Stimulated activated CD4-positive, alpha-beta T cell treated with anti-CD3 and anti-CD28 coated beads, TNF-alpha, amount 100 ng/mL, for 1 hour (primary cell): Measurements from ENCODE around the gene GPR3.
"Not testable (repeated sequence)": the region's sequence is repeated elsewhere in the genome, so short reads cannot be mapped to it uniquely, and the experiment has no call there.

Source experiments
- DNase-seq, 3 donors: peaks; one replicate each; pipeline ENCODE4 v3.0.0-alpha.2; 2020; ENCODE audit warnings: low read depth in 3 of 3, low spot score in 1 of 3

The GPR3 gene

GRCh38 chr1:27418326-27419185, 26.1 kb downstream of the GPR3 start:
- no peak for DNase-seq

GRCh38 chr1:27423709-27424108, 31.3 kb downstream of the GPR3 start:
- no peak for DNase-seq

GRCh38 chr1:27427329-27427728, 34.9 kb downstream of the GPR3 start:
- DNase-seq = no peak

DNA sequence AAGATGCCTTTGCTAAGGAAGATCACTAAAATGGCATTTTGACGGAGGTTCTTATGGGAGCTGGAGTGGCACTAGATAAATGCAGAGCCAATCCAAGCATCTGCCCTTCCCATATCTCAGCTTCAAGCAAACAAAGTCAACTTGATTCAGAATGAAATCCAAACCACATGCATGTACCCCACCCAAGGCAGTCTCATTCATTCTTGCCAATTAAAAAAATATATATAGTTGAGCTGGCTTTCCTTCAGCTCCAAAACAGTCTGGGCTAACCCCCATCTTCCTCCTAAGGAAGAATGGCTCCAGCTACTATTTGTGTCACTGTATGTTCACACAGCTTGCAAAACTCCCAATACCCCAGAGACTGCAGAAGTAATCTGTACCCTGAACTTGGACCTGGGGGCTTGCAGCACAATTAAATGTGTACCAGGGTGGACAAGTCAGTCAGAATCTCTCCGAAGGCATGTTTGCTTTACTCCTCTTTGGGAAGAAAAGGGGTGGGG, 35.4 kb downstream of the GPR3 start:
- DNase-seq = no peak

DNA sequence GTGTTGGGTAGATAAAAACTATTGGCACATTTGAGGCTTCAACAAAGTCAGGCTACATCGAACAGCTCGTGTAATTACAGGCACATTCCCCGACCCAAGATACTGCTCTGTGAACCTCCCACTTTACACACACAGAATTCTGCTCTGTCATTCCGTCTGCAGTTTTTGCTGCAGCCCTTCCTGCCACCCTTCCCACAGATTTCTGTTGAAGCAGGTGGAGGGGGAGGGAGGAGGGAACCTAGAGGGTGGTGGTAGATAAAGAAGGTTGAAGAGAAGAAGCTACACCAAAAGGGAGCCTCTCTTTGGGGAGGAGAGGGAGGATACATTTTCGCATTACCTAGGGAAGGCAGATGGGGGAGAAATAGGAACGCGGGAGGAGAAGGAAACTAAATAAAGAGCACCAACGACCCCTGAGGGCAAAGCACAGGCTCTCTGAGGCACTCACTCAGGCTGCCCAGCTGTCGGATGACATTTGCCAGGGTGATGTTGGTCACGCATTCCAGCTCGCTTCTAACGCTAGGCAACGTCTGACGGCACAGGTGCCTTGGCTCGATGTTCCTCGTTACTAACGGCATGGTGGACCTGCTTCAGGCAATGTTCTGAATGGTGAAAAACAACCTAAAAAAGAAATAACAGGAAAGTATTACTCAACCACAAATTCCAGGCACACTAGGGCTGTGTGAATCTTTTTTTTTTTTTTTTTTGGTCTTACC, 36.0 kb downstream of the GPR3 start:
- no peak for DNase-seq

DNA sequence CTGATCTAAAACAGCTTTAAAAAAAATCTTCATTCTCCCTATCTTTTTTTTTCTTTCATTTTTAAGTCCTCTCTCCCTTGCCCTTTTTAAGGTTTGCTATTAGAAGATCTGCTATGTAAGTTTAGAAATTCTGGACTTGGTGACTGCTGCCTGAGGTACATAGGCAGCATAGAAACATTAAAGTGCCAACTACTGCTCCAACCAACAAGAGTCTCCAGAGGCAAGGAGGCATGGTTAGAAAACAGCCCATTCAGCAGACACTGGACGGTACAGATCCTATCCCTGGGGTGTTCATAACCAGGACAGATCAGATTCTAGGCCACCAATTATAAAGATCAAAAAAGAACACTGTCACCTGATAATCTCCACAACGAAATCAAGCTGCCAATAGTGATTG, 36.6 kb downstream of the GPR3 start:
- no peak for DNase-seq

DNA sequence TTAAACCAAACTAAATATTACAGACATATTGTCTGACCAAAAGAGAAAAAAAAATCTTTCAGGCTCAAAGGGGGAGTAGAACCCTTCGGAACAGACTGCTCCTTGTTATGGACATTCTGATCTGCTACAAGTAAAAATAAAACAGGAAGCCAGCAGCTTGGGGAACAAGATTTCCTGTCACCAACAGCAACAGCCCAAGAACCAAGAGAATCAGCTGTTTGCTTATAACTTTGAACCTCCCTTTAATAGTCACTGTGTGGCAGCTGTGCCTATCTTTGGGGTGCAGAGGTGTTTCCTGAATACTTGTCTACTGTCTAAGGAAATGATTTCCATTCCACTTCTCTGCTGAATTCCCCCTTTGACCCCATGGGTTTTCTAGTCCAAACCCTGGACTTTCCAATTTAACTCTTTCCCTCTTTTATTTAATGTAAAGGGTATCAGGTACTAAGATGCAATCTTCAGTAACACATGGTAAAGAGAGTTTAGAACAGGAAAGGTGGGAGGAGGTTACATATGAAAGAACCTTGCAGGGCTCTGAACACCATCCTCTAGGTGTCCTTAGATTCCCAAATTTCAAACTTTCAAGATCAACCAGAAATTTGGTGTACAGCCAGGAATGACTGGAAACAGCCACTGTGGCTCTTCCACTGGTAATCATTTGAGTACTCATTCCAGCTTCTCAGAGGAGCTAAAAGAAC, 38.6 kb downstream of the GPR3 start:
- no peak for DNase-seq

- DNase-seq = no peak
These were observed 39.1 kb downstream of the GPR3 start for GRCh38 chr1:27431601-27431940.

- DNase-seq = not testable (repeated sequence)
These were observed 40.3 kb downstream of the GPR3 start for GRCh38 chr1:27432725-27433124.

DNA sequence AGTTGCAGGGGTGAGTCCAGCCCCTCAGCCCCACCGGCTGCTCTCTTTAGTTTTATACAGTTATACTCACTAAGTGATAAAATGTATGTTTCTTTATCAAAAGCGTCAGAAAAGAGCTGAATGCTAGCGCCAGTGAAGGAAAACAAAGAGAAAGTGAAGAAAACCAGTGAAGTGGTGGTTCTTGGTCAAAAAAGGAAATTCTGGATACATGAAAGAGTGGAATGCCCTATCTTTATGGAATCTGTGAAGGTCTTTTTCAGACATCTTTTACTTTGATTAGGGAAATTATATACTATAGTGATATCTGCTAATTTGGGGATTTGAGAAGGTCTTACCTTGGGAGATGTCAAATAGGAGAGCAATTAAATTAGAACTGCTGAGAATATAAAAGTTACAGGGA, 41.3 kb downstream of the GPR3 start:
- no peak for DNase-seq

- no peak for DNase-seq
These were observed 43.3 kb downstream of the GPR3 start for GRCh38 chr1:27435566-27436203.

DNA sequence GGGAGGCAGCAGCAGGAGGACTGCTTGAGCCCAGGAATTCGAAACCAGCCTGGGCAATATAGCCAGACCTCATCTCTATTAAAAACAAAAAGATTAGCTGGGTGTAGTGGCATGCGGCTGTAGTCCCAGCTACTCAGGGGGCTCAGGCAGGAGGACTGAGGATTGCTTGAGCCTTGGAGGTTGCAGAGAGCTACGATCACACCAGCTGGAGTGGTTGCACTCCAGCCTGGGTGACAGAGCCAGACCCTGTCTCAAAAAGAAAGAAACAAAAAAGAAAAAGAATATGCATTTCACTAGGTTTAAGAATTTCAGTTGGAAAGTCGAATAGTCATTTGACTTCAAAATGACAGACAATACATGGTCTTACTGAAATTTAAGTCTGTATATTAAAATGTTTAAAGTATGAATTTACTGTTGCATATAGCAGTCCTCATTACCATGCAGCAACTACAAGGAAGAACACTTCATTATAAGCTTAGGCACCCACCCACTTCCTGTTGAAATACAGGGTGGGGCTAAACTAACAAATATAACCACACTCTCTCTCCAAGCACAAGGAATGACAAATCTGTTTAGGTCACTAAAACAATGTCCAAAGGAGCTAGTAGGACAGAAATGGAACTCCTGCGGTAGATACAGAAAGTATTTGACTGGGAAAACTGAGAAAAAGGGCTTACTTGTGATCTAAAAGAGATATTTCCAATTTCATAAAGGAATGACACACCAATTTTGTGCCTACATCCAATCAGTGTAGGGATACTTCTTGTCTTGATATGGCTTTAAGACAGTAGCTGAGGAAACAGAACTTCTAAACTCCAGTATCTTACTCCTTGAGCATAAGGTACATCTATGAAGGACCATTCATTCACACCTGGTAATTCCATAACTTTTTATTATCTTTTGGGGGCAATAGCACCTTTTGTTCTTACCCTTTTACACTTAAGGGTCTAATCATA, 44.1 kb downstream of the GPR3 start:
- DNase-seq = no peak

- no peak for DNase-seq
These were observed 46.2 kb downstream of the GPR3 start for GRCh38 chr1:27438621-27439061.

DNA sequence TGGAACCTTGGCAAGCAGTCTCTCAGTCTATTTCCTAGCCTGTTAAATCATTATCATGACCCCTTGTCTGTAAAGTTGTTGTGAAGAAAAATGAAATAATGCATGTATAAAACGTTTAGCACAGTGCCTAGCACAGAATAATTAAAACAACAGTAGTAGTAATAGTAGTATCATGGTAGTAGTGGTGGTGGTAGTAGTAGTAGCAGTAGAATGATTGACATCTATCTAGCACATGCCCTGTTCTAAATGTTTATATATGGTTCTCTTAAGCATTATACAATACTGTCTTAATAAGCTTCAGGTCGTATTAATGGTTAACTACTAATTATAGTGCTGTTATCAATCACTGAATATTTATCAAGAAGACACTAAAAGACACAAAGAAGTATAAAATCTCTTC, 46.7 kb downstream of the GPR3 start:
- DNase-seq = no peak

- DNase-seq = no peak
These were observed 52.2 kb downstream of the GPR3 start for GRCh38 chr1:27444632-27445031.
